ENCODE data around the gene PIEZO1.

The PIEZO1 gene

GRCh38 chr16:88667461-88667860, 117.6 kb downstream of the PIEZO1 start:
- DNase-seq: no peak
- in situ Hi-C loops (cut with MboI; ENCODE audit: low pct_unique_long_range_greater_than_20kb, low sequenced_read_pairs): no loop called here

- in situ Hi-C loops (cut with MboI; ENCODE audit: low pct_unique_long_range_greater_than_20kb, low sequenced_read_pairs): no loop called here
- DNase-seq: no peak
These were observed 119.5 kb downstream of the PIEZO1 start for GRCh38 chr16:88665570-88665969.

Measured in KBM-7 (cell line).